COLO829 (cell line): ENCODE measurements around the gene PDK2.

Experiments
- DNase-seq: peaks from one replicate; pipeline ENCODE4 v3.0.0; 2012; ENCODE audit warnings: low spot score

Gene PDK2

GRCh38 chr17:50100921-50101345, 5.8 kb downstream of the PDK2 start:
- no peak for DNase-seq

- DNase-seq = no peak
These were observed 6.4 kb downstream of the PDK2 start for GRCh38 chr17:50101346-50102163.

- DNase-seq = no peak
These were observed 7.2 kb downstream of the PDK2 start for GRCh38 chr17:50102164-50102991.

GRCh38 chr17:50103252-50103651, 8.1 kb downstream of the PDK2 start:
- DNase-seq = no peak

- DNase-seq = no peak
These were observed 8.8 kb downstream of the PDK2 start for GRCh38 chr17:50103941-50104340.

- DNase-seq = no peak
These were observed 10.7 kb downstream of the PDK2 start for GRCh38 chr17:50105811-50106210.

- no peak for DNase-seq
These were observed 11.4 kb downstream of the PDK2 start for GRCh38 chr17:50106393-50107131.

GRCh38 chr17:50107790-50108414, 12.8 kb downstream of the PDK2 start:
- no peak for DNase-seq

GRCh38 chr17:50108556-50108955, 13.4 kb downstream of the PDK2 start:
- DNase-seq = no peak

- no peak for DNase-seq
These were observed 14.1 kb downstream of the PDK2 start for GRCh38 chr17:50109207-50109606.

- DNase-seq = no peak
These were observed 14.6 kb downstream of the PDK2 start for GRCh38 chr17:50109785-50110184.

- DNase-seq = no peak
These were observed 15.6 kb downstream of the PDK2 start for GRCh38 chr17:50110591-50111349.

GRCh38 chr17:50111673-50112655, 16.8 kb downstream of the PDK2 start:
- DNase-seq = no peak

- no peak for DNase-seq
These were observed 17.5 kb downstream of the PDK2 start for GRCh38 chr17:50112694-50113093.

- no peak for DNase-seq
These were observed 18.6 kb downstream of the PDK2 start for GRCh38 chr17:50113624-50114320.

GRCh38 chr17:50114401-50114800, 19.2 kb downstream of the PDK2 start:
- DNase-seq = no peak

GRCh38 chr17:50114849-50115357, 19.8 kb downstream of the PDK2 start:
- no peak for DNase-seq

GRCh38 chr17:50115756-50116155, 20.6 kb downstream of the PDK2 start:
- no peak for DNase-seq
